NCI-H2029 (cell line): Measurements from ENCODE around the gene ARHGAP28.
"Not testable (repeated sequence)": the region's sequence is repeated elsewhere in the genome, so short reads cannot be mapped to it uniquely, and the experiment has no call there.

Experiments
- DNase-seq: peaks from one replicate; lab custom pipeline; 2025; lab: John Stamatoyannopoulos, UW

Gene ARHGAP28

DNA sequence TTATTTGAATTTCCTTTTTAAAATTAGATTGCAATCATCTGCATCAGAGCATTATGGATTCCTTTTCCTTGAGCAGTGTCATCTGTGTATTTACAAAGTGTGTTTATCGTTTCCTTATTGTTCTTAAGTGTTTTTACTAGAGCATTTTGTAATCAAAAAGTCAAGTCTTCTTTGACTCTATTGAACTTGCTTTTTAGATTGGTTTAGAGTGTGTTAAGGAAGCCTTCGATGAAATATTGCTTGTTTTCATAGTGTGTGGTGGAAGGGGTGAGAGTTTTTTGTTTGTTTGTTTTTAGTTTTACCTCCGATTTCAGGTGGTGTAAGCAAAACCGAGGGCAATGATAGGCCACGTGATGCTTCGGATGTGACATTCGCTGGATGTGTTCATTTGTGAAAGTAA, 45.7 kb downstream of the ARHGAP28 start:
- DNase-seq = no peak

- no peak for DNase-seq
Observed at GRCh38 chr18:6775702-6776101, 46.2 kb downstream of the ARHGAP28 start.

- no peak for DNase-seq
Observed at GRCh38 chr18:6776188-6776587, 46.7 kb downstream of the ARHGAP28 start.

GRCh38 chr18:6777509-6777908, 48.0 kb downstream of the ARHGAP28 start:
- DNase-seq = no peak

GRCh38 chr18:6778459-6779247, 49.1 kb downstream of the ARHGAP28 start:
- DNase-seq = no peak

DNA sequence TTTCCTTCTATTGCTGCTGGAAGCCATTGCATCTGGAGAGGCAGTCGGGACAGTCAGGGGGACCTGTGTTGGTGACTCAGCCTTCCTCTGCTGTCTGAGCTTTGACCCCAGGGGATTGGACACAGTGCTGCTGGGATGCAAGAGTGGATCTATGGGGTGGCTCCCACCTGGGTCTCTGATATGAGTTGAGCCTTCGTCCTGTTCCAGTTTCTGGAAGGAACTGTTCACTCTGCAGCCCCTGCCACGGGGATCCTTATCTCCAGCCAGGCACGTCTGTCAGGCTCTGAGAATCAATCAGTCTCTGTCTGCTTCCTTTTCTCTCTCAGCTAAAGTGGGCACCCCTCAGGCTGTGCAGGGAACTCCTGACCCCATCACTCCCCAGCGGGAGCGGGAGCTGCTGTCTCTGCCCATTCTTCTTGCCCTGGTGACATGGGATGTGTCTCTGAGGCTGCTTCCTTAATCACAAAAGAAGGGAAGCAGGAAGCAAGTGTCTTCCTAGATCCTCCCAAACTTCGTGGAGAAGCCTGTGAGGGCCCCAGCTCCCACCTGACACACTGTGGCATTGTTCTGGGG, 51.7 kb downstream of the ARHGAP28 start:
- no peak for DNase-seq

DNA sequence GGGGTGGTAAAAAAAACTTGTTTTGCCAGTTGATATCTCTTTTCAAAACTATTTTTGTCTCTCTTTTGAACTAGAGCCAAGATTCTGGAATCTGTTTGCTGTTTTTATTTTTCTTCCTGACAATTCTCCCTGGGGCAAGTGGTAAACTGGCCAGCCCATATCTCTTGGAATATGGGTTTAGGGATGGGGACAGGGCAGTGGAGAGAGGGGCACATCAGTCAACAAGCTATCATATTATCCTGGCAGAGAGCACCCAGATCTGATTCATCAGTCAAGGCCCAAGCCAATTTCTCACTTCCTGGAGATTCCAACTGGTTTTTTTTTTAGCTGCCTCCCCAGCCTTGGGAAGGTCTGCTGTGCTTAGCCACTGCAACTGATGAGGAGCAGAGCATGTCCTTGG, 52.3 kb downstream of the ARHGAP28 start:
- no peak for DNase-seq

- DNase-seq = no peak
Observed at GRCh38 chr18:6782861-6783260, 53.3 kb downstream of the ARHGAP28 start.

DNA sequence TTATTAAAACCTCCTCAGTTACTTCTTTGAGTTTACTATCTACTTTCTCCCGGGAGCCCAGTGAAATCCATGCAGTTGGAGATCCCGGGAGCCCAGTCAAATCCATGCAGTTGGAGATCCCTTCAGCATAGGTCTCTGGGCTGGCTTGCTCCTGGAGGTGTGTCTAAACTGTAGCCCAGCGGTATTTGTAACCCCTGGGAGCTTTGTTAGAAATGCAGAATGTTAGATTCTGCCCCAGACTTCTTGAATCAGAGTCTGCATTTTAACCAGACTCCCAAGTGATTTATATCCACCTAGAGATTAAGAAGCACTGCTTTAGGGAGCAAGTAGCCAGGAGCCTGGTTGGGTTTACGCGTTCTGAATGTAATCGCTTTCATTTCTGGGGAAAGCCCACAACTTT, 54.5 kb downstream of the ARHGAP28 start:
- no peak for DNase-seq

DNA sequence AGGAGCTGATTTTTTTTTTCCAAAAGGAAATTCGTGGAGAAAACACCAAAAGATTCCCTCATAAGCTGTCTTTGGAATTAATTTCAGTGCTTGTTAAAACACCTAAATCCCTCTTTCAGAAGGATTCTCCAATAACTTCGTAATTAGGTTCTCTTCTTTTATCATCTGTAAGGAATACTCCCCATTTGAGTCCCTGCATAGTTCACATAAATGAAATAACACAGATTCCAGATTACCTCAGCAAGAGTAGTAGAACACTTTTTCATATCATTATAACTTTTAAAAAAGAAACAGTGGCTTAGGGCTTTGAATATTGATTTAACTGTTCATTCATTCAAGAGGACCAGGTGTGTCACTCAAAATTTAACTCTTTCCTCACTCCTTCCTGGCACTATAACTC, 55.5 kb downstream of the ARHGAP28 start:
- DNase-seq = no peak

DNA sequence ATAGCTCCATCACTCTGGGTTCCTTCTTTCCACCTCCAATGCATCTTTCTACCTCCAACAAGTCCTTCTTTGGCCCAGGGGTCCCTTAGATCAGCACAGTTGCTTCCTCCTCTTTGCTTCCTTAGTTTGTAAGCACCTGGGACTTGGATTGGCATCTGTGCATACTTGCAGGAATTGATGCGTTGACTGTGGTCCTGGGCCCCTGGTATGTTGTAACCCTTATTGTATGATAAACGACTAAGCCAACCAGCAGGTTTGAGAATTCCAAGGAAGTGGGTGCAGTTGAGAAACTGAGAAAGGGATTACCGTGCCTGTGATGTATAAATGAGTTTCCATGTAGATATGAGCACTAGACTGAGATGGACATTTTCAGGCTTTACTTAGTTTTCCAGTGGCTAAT, 55.9 kb downstream of the ARHGAP28 start:
- DNase-seq = no peak

- no peak for DNase-seq
Observed at GRCh38 chr18:6792391-6792790, 62.9 kb downstream of the ARHGAP28 start.

DNA sequence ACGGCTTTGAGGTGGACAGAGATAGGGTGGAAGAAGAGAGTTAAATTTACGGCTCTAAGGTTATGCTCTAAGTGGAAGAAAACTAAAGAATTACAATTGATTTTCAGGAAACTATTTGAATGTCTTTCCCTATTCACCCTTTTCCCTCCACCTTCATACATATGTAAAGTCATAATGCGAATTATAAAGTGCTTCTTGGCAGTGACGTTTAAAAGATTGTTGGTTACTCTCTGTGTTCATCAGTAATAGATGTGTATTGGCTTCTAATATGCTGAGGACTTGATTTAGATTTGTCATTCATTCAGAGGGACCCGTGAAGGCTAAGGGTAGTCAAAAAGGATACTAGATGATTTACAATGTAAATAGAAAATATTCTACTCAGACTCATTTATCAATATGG, 63.9 kb downstream of the ARHGAP28 start:
- no peak for DNase-seq

GRCh38 chr18:6793986-6794385, 64.5 kb downstream of the ARHGAP28 start:
- DNase-seq = no peak

GRCh38 chr18:6795307-6795706, 65.8 kb downstream of the ARHGAP28 start:
- DNase-seq = no peak

- no peak for DNase-seq
Observed at GRCh38 chr18:6796511-6796910, 67.0 kb downstream of the ARHGAP28 start.

DNA sequence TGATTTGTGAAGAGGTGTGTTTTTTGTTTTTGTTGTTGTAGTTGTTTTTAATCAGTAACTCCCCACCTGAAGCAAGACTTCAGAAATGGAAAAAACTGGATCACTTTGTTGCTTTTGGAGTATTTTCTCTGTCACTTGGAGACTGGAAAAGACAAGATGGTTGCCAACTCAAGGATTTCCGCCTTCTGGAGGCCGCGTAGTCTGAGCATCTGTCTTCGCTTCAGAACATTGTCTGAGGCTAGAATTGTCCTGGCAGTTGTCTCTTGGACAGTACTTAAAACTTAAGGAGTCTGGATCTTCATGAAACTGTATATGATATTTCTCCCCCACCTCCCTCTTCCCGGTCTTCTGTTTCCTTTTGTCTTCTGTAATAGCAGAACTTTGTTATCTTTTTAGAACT, 67.7 kb downstream of the ARHGAP28 start:
- no peak for DNase-seq

DNA sequence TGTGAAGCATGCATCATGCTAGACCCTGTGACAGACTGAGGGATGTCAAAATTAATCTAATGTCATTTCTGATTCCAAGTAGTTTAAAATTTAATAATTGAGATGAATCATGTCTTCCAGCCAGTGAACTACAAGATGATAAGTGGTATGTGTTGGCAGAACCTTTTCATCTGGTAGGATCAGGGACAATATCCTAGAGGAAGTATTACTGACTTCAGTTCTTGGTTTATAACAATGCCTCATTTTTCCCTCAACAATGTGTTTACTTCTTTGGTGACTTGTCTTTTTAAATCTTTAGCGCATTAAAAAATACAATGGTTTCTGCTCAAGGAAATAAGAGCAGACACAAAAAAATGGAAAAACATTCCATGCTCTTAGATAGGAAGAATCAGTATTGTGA, 69.4 kb downstream of the ARHGAP28 start:
- DNase-seq = no peak

GRCh38 chr18:6800309-6800708, 70.8 kb downstream of the ARHGAP28 start:
- DNase-seq = not testable (repeated sequence)

DNA sequence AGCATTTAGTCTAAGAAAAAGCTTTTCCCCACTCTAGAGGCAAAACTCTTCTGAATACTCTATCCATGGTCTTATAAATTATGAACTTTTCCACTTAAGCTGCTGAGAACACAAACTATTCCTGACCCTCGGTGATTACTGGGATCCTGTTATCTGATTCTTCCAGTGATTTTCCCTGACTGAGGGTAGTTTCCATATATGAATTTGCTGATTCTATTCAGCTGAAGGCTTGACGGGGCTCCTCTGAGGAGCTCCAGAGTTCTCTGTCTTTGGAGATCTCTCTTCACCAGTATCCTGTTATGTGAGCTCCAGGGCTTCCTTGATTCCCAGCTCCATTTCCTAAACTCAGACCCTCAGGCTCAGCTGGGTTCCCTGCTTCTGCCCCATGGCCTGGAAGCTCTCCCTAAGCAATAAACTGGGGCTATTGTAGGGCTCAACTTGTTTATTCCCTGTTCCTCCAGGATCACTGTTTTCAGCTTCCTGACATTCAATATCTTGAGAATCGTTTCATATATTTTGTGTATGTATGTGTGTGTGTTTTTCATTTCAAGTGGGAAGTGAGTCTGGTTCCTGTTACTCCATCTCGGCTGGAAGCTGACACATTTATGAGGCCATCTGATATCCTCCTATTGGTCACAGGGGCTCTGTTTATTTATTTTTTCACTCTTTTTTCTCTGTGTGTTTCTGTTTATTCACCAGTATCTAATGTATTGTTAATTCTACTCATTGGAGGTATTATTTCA, 78.2 kb downstream of the ARHGAP28 start:
- no peak for DNase-seq

DNA sequence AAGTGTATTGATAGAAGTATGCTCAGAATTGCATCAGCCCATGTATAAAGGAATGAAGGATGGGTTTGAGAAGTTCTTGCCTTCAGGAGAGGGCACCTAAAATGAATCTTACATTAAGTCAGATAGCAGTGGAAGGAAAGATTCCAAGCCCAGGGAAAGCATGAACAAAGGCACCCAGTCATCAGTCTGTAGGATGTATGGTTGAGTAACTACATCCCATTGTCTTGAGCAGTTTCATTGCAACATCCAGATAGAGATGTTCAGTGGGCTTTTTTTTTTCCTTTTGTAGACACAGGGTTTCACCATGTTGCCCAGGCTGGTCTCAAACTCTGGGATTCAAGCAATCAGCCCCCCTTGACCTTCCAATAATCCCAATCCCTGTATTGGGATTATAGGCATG, 80.7 kb downstream of the ARHGAP28 start:
- no peak for DNase-seq

DNA sequence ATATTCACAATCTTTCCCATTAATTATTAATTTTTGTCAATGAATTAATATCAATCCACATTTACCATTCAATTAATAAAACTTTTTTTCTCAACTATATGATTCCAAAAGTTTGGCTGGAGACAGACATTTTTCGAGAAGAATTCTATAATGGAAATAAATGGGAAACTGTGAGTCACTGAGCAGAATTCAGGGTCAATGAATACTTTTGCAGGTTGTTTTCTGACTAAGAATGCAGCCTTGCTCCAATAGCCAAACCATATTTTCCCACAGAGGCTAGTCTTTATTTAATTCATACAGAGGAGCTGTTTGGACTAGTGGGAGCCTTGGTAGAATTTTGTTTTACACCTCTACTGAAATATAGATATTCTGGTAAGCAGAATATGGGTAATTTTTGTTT, 82.3 kb downstream of the ARHGAP28 start:
- no peak for DNase-seq

DNA sequence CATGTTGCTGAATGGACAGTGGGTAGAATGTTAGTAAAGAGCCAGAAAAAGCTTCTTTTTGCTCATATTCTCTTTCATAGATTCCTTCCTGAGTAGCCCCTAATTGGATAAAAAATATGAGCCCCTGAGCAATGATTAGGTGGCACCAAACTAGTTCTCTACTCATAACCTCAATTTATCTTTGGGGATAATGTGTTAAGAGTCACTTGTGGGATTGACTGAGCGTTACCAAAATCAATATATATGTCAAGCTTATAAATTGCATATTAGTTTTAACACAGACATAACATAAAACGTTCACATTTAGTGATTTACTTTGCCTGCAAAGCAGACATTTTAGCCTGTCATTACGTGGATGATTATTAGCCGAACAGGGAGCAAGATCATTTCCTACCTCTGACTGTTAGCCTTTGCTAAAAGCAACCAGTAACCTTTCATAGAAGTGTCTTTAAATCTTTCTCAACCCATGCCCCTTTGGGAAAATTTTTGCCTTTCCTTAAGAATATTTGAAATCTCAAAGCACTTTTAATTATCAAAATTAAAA, 85.4 kb downstream of the ARHGAP28 start:
- no peak for DNase-seq
